ENCODE results near the gene ITPKB.
"Not testable (repeated sequence)": the region's sequence is repeated elsewhere in the genome, so short reads cannot be mapped to it uniquely, and the experiment has no call there.

Gene ITPKB

GRCh38 chr1:226643177-226643576, 95.9 kb downstream of the ITPKB start:
- no peak for DNase-seq (ENCODE audit: low read depth)
- no peak for TF ChIP-seq CTCF (IDR thresholded peaks at IDR 0.05; ENCODE audit: control insufficient read depth, insufficient read depth, low read depth, low read length, missing control alignments)
- no peak overlapping the region for H3K4me3 ChIP-seq (ENCODE audit: control insufficient read depth, low read depth, low read length)

DNA sequence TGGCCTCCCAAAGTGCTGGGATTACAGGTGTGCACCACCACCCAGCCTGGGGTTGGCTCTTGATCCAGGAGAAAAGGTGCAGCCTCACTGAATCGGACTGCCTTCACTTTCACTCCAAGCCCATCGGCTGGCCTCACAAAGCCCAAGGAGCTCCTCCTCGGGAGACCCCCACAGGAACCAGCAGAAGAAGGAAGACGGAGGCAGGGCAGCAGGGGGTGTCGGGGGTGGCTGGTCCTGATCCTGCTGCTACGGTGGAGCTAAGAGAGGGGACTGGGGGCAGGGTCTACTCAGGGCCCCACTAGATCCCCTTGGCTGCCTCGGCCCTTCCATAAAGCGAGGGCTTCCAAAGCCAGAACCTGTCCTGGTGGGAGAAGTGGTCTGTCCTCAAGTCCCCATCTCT, 96.7 kb downstream of the ITPKB start:
- DNase-seq (ENCODE audit: low read depth), result no peak
- H3K4me3 ChIP-seq (ENCODE audit: control insufficient read depth, low read depth, low read length), result no peak overlapping the region
- TF ChIP-seq CTCF (IDR thresholded peaks at IDR 0.05; ENCODE audit: control insufficient read depth, insufficient read depth, low read depth, low read length, missing control alignments), result no peak

GRCh38 chr1:226641671-226642231, 97.3 kb downstream of the ITPKB start:
- no peak for DNase-seq (ENCODE audit: low read depth)
- H3K4me3 ChIP-seq (ENCODE audit: control insufficient read depth, low read depth, low read length), result no peak overlapping the region
- no peak for TF ChIP-seq CTCF (IDR thresholded peaks at IDR 0.05; ENCODE audit: control insufficient read depth, insufficient read depth, low read depth, low read length, missing control alignments)

GRCh38 chr1:226640321-226641136, 98.6 kb downstream of the ITPKB start:
- TF ChIP-seq CTCF (IDR thresholded peaks at IDR 0.05; ENCODE audit: control insufficient read depth, insufficient read depth, low read depth, low read length, missing control alignments), result no peak
- DNase-seq (ENCODE audit: low read depth), result no peak
- H3K4me3 ChIP-seq (ENCODE audit: control insufficient read depth, low read depth, low read length), result no peak overlapping the region

GRCh38 chr1:226639631-226640061, 99.4 kb downstream of the ITPKB start:
- no peak overlapping the region for H3K4me3 ChIP-seq (ENCODE audit: control insufficient read depth, low read depth, low read length)
- no peak for TF ChIP-seq CTCF (IDR thresholded peaks at IDR 0.05; ENCODE audit: control insufficient read depth, insufficient read depth, low read depth, low read length, missing control alignments)
- DNase-seq (ENCODE audit: low read depth), result no peak

- not testable (repeated sequence) for H3K4me3 ChIP-seq (ENCODE audit: control insufficient read depth, low read depth, low read length); DNase-seq (ENCODE audit: low read depth)
Measured at GRCh38 chr1:226639206-226639605, 99.9 kb downstream of the ITPKB start.

- H3K4me3 ChIP-seq (ENCODE audit: control insufficient read depth, low read depth, low read length), result no peak overlapping the region
- no peak for DNase-seq (ENCODE audit: low read depth)
- TF ChIP-seq CTCF (IDR thresholded peaks at IDR 0.05; ENCODE audit: control insufficient read depth, insufficient read depth, low read depth, low read length, missing control alignments), result no peak
Measured at GRCh38 chr1:226638608-226639007, 100.5 kb downstream of the ITPKB start.
